OCI-LY7 (cell line): ENCODE measurements around the gene KCNQ5. TPM values are rescaled to one million over a fixed set of nuclear protein-coding genes. Genes with fewer than 3 reads are reported as not detected.

Experiments
- BruUV-seq: library from RNA; stranded (reverse); fragments of 400-500 nt; replicated peaks from 2 replicates; lab custom pipeline; 2021; lab: Mats Ljungman, UMichigan
- CTCF ChIA-PET: fragments of 300-600 bp; sonication (Branson Sonifier 250); formaldehyde crosslinking; loops from one replicate; lab custom pipeline; 2022; ENCODE audit warnings: antibody characterized with exemption; ENCODE audit not compliant: unreplicated experiment; lab: Charles Lee
- POLR2A ChIA-PET: fragments of 300-600 bp; sonication (Branson Sonifier 250); formaldehyde crosslinking; loops from one replicate; lab custom pipeline; 2022; ENCODE audit warnings: antibody characterized with exemption; lab: Charles Lee
- DNase-seq: peaks from one replicate; pipeline ENCODE4 v3.0.0-alpha.2; 2015; ENCODE audit warnings: low spot score
- H2AFZ ChIP-seq: fragments of 200-600 bp; sonication (generic), shearing (Covaris generic); 2 replicates; pipeline ENCODE4 v1.6.1; 2014; ENCODE audit warnings: mild to moderate bottlenecking, antibody characterized with exemption, low read length, moderate library complexity
- H3K27ac ChIP-seq: fragments of 200-600 bp; sonication (generic); 2 replicates; pipeline ENCODE4 v1.5.1; 2014; ENCODE audit warnings: mixed run types, low read depth, mild to moderate bottlenecking, moderate library complexity, low read length, inconsistent platforms; ENCODE audit not compliant: poor library complexity, severe bottlenecking
- H3K36me3 ChIP-seq: fragments of 200-600 bp; sonication (generic); 2 replicates; pipeline ENCODE4 v1.6.1; 2014; ENCODE audit warnings: mild to moderate bottlenecking, antibody characterized with exemption, low read length, moderate library complexity, mixed read lengths; ENCODE audit not compliant: insufficient read depth
- H3K4me1 ChIP-seq: fragments of 200-600 bp; sonication (generic); 2 replicates; pipeline ENCODE4 v1.5.1; 2014; ENCODE audit warnings: mild to moderate bottlenecking, low read length; ENCODE audit not compliant: insufficient read depth, poor library complexity, severe bottlenecking
- H3K4me2 ChIP-seq: fragments of 200-600 bp; sonication (generic); 2 replicates; pipeline ENCODE4 v1.6.1; 2014; ENCODE audit warnings: mild to moderate bottlenecking, low read length
- H3K4me3 ChIP-seq: fragments of 200-600 bp; sonication (generic); 2 replicates; pipeline ENCODE4 v1.5.1; 2014; ENCODE audit warnings: mild to moderate bottlenecking, low read depth, low read length; ENCODE audit not compliant: poor library complexity, severe bottlenecking
- H3K79me2 ChIP-seq: fragments of 200-600 bp; sonication (generic); 2 replicates; pipeline ENCODE4 v1.6.1; 2016; ENCODE audit warnings: low read depth, mild to moderate bottlenecking, low read length, moderate library complexity, mixed read lengths; ENCODE audit not compliant: insufficient read depth
- H3K9me2 ChIP-seq: fragments of 200-600 bp; sonication (generic); 2 replicates; pipeline ENCODE4 v1.6.1; 2016; ENCODE audit warnings: mild to moderate bottlenecking, low read length, mixed read lengths; ENCODE audit not compliant: insufficient read depth
- H3K9me3 ChIP-seq: fragments of 200-600 bp; sonication (generic); 2 replicates; pipeline ENCODE4 v1.6.1; 2014; ENCODE audit warnings: mild to moderate bottlenecking, mixed run types, low read length, mixed read lengths
- H4K20me1 ChIP-seq: fragments of 200-600 bp; sonication (generic); 2 replicates; pipeline ENCODE4 v1.6.1; 2014; ENCODE audit warnings: mild to moderate bottlenecking, antibody characterized with exemption, low read length, moderate library complexity, mixed read lengths; ENCODE audit not compliant: insufficient read depth
- CTCF ChIP-seq: fragments of 200-600 bp; sonication (generic); conservative IDR thresholded peaks from 2 replicates; pipeline ENCODE4 v1.5.1; 2014; ENCODE audit warnings: mild to moderate bottlenecking, antibody characterized with exemption, low read length, moderate library complexity, mixed read lengths
- intact Hi-C: fragments of 100-400 bp; cut with micrococcal nuclease; formaldehyde crosslinking; loops from one replicate; pipeline ENCODE4 v1.10.0; 2022; ENCODE audit not compliant: unreplicated experiment
- microRNA-seq: library from miRNA; unstranded; fragments of <30 nt; microRNA quantifications from one replicate; pipeline ENCODE4 v1.2.0, GENCODE V29; 2022; ENCODE audit warnings: borderline replicate concordance
- small RNA-seq: library from RNA; depleted of rRNA; stranded (forward); fragments of <200 nt; gene quantifications from one replicate; pipeline ENCODE3, GENCODE V24; 2014
- total RNA-seq, 2 experiments: library from RNA; depleted of rRNA in 1 of 2; stranded (reverse); fragments of >200 nt in 1 of 2; shearing (Covaris generic) in 1 of 2; gene quantifications; 2 replicates each; pipeline ENCODE4 v1.2.3, GENCODE V29; 2014 to 2022

The KCNQ5 gene
- total RNA-seq, 2 experiments from 2014 or later, result 26.1 to 29.7 TPM

- ChIA-PET CTCF (no interaction called here), POLR2A (interaction anchor here (0.6 to 0.7 kb wide), 2 partner anchors 24 to 36 kb away, joined by 3 to 4 read pairs; no protein-coding TSS in a partner anchor)
- no peak overlapping the region for H3K4me2 ChIP-seq
- intact Hi-C loops, result no loop called here
- no peaks in the 10 kb centered on the region for H3K36me3 ChIP-seq
- BruUV-seq, result no TSS peak
- no peak for DNase-seq
- no peak for TF ChIP-seq CTCF
- H3K9me2 ChIP-seq, result no peaks in the 10 kb centered on the region
- no peaks in the 10 kb centered on the region for H3K4me1 ChIP-seq
- H3K79me2 ChIP-seq, result no peaks in the 10 kb centered on the region
- H3K27ac ChIP-seq, result no peak overlapping the region
- no peak overlapping the region for H2AFZ ChIP-seq
- no peak overlapping the region for H3K4me3 ChIP-seq
- H3K9me3 ChIP-seq, result no peaks in the 10 kb centered on the region
- H4K20me1 ChIP-seq, result no peaks in the 10 kb centered on the region
These were observed 620.1 kb downstream of the KCNQ5 start for GRCh38 chr6:73242001-73242400.

Small RNA genes lying within 50 kb of the gene (microRNA-seq; reads per million reads assigned to microRNA genes)
- gene MIR4282, result not detected

Small RNA genes lying within 50 kb of the gene (small RNA-seq; reads per million reads assigned to genes)
- gene MIR4282, result not detected
